Muscle of arm (tissue), 12 donors: Measurements from ENCODE around the gene GAB3. TPM values are rescaled to one million over a fixed set of nuclear protein-coding genes. Genes with fewer than 3 reads are reported as not detected.

Experiments used
- polyA plus RNA-seq, 12 donors: library from polyadenylated mRNA; unstranded; fragments of 120-200 nt; gene quantifications; one replicate each; pipeline ENCODE4 v1.2.1, GENCODE V29; 2013; ENCODE audit not compliant: insufficient read length in 12 of 12

GAB3 gene
- polyA plus RNA-seq, 12 donors: 3.9 to 17.1 (median 6.4) TPM; not detected in 1

Other genes with a start within 250 kb of the GAB3 start
- 10 to 100 TPM in 11 of 12 donors, not detected in 1; 19.6 to 87.7 (median 25.8) TPM for gene FAM3A, start 234.8 kb downstream of the GAB3 start, polyA plus RNA-seq
- 10 to 100 TPM in 8 of 12 donors, 1 to 10 TPM in 3, not detected in 1; 8.5 to 41.0 (median 11.9) TPM for gene G6PD, start 204.2 kb downstream of the GAB3 start, polyA plus RNA-seq
- 10 to 100 TPM in 10 of 12 donors, 1 to 10 TPM in 1, not detected in 1; 9.6 to 16.6 (median 12.3) TPM for gene IKBKG, start 203.5 kb downstream of the GAB3 start, polyA plus RNA-seq
- not detected for gene CTAG1A, start 165.9 kb downstream of the GAB3 start, polyA plus RNA-seq
- not detected for gene CTAG1B, start 131.8 kb downstream of the GAB3 start, polyA plus RNA-seq
- not detected for gene CTAG2, start 97.5 kb downstream of the GAB3 start, polyA plus RNA-seq
- 10 to 100 TPM in 11 of 12 donors, not detected in 1; 30.7 to 73.0 (median 39.4) TPM for gene DKC1, start 11.8 kb upstream of the GAB3 start, polyA plus RNA-seq
- 10 to 100 TPM in 11 of 12 donors, not detected in 1; 13.0 to 51.0 (median 19.6) TPM for gene MPP1, start 54.4 kb upstream of the GAB3 start, polyA plus RNA-seq
- gene SMIM9, start 83.6 kb upstream of the GAB3 start, polyA plus RNA-seq: not detected
- 10 to 100 TPM in 6 of 12 donors, 1 to 10 TPM in 5, not detected in 1; 6.1 to 29.8 (median 10.6) TPM for gene F8A1, start 135.3 kb upstream of the GAB3 start, polyA plus RNA-seq